H1 (cell line): ENCODE measurements around the gene CCBE1. TPM values are rescaled to one million over a fixed set of nuclear protein-coding genes. Genes with fewer than 3 reads are reported as not detected.

Experiments used
- CTCF ChIA-PET: fragments of 300-600 bp; sonication (Branson Sonifier 250); formaldehyde crosslinking; loops from one replicate; lab custom pipeline; 2021; ENCODE audit not compliant: partially characterized antibody; lab: Charles Lee
- POLR2A ChIA-PET: fragments of 300-600 bp; sonication (Branson Sonifier 250); formaldehyde crosslinking; loops from one replicate; lab custom pipeline; 2021; ENCODE audit warnings: inconsistent platforms; ENCODE audit not compliant: partially characterized antibody; lab: Charles Lee
- DNase-seq, 2 experiments: peaks; one replicate each; pipeline versions ENCODE4 v3.0.0 to v3.0.0-alpha.2; 2010 to 2022; ENCODE audit warnings: low spot score in 2 of 2, low read depth in 1 of 2, mixed read lengths in 1 of 2
- FAIRE-seq: peaks from 2 replicates; lab custom pipeline; 2011; peaks lifted over from hg19 to GRCh38; lab: Jason Lieb, UNC
- H2AFZ ChIP-seq: 2 replicates; pipeline ENCODE4 v1.8.1; 2012; ENCODE audit warnings: low read length, inconsistent platforms
- H2AK5ac ChIP-seq: 2 replicates; pipeline ENCODE4 v1.6.1; 2013; ENCODE audit warnings: low read depth, low read length
- H2BK120ac ChIP-seq: replicated peaks from 2 replicates; pipeline ENCODE3; 2013; ENCODE audit warnings: low read depth, low read length, inconsistent platforms
- H2BK12ac ChIP-seq: 2 replicates; pipeline ENCODE4 v1.6.1; 2013; ENCODE audit warnings: low read depth, low read length
- H2BK15ac ChIP-seq: 2 replicates; pipeline ENCODE4 v1.6.1; 2013; ENCODE audit warnings: low read length
- H2BK20ac ChIP-seq: 2 replicates; pipeline ENCODE4 v1.6.1; 2013; ENCODE audit warnings: low read length
- H2BK5ac ChIP-seq: 2 replicates; pipeline ENCODE4 v1.6.1; 2013; ENCODE audit warnings: low read depth, low read length
- H3K14ac ChIP-seq: 2 replicates; pipeline ENCODE4 v1.6.1; 2013; ENCODE audit warnings: inconsistent platforms; ENCODE audit not compliant: insufficient read length
- H3K18ac ChIP-seq: 2 replicates; pipeline ENCODE4 v1.6.1; 2013; ENCODE audit warnings: low read length; ENCODE audit errors: extremely low read depth
- H3K23ac ChIP-seq: 2 replicates; pipeline ENCODE4 v1.6.1; 2013; ENCODE audit warnings: inconsistent platforms; ENCODE audit not compliant: insufficient read length
- H3K23me2 ChIP-seq: 2 replicates; pipeline ENCODE4 v1.6.1; 2013; ENCODE audit warnings: low read depth, low read length
- H3K27ac ChIP-seq: 2 replicates; pipeline ENCODE4 v1.6.1; 2011; ENCODE audit warnings: low read depth, low read length, inconsistent platforms
- H3K27me3 ChIP-seq, 4 experiments: replicated peaks in 1 of 4; 1 replicate in 1 of 4; 2 replicates in 3 of 4; pipeline versions ENCODE4 v1.6.1 to v1.8.1; 2011 to 2013; ENCODE audit warnings: low read length in 3 of 4, mild to moderate bottlenecking in 3 of 4, inconsistent platforms in 2 of 4, mixed read lengths in 2 of 4, moderate library complexity in 1 of 4; ENCODE audit not compliant: control insufficient read depth in 3 of 4, insufficient read depth in 3 of 4; ENCODE audit errors: extremely low read depth in 1 of 4
- H3K36me3 ChIP-seq, 4 experiments: 2 replicates each; pipeline versions ENCODE4 v1.6.1 to v1.8.1; 2011 to 2013; ENCODE audit warnings: mild to moderate bottlenecking in 4 of 4, low read length in 3 of 4, moderate library complexity in 2 of 4, control low read depth in 1 of 4, inconsistent platforms in 1 of 4; ENCODE audit not compliant: insufficient read depth in 4 of 4, control insufficient read depth in 2 of 4
- H3K4ac ChIP-seq: replicated peaks from 2 replicates; pipeline ENCODE3; 2013; ENCODE audit warnings: low read length, low read depth, mixed read lengths, inconsistent platforms; ENCODE audit not compliant: insufficient read length
- H3K4me1 ChIP-seq, 4 experiments: replicated peaks in 1 of 4; 1 replicate in 1 of 4; 2 replicates in 3 of 4; pipeline versions ENCODE4 v1.6.1 to v1.8.1; 2011 to 2013; ENCODE audit warnings: low read length in 3 of 4, inconsistent platforms in 2 of 4, mixed read lengths in 1 of 4; ENCODE audit not compliant: insufficient read depth in 4 of 4, control insufficient read depth in 3 of 4
- H3K4me2 ChIP-seq, 2 experiments: 2 replicates each; pipeline versions ENCODE4 v1.6.1 to v1.8.1; 2011 to 2013; ENCODE audit warnings: low read depth in 2 of 2, low read length in 2 of 2, control low read depth in 1 of 2, inconsistent platforms in 1 of 2, mild to moderate bottlenecking in 1 of 2; ENCODE audit not compliant: insufficient read depth in 1 of 2
- H3K4me3 ChIP-seq, 4 experiments: fragments of 200-600, 300-600 bp in 1 of 4; sonication (generic), shearing (Covaris generic), sonication (Bioruptor Twin) in 1 of 4; 2 replicates each; pipeline versions ENCODE4 v1.5.1 to v1.8.1; 2011 to 2016; ENCODE audit warnings: low read length in 4 of 4, low read depth in 3 of 4, control low read depth in 2 of 4, inconsistent platforms in 2 of 4, mild to moderate bottlenecking in 2 of 4, mixed read lengths in 1 of 4, moderate library complexity in 1 of 4; ENCODE audit not compliant: insufficient read depth in 2 of 4; ENCODE audit errors: extremely low read depth in 1 of 4
- H3K56ac ChIP-seq: replicated peaks from 2 replicates; pipeline ENCODE3; 2013; ENCODE audit warnings: low read depth, mild to moderate bottlenecking, mixed read lengths, low read length, inconsistent platforms; ENCODE audit not compliant: insufficient read length
- H3K79me1 ChIP-seq: 2 replicates; pipeline ENCODE4 v1.6.1; 2013; ENCODE audit warnings: low read depth, low read length, control low read depth
- H3K79me2 ChIP-seq, 2 experiments: 2 replicates each; pipeline versions ENCODE4 v1.6.1 to v1.8.1; 2012 to 2013; ENCODE audit warnings: low read length in 2 of 2, mild to moderate bottlenecking in 2 of 2, inconsistent platforms in 1 of 2; ENCODE audit not compliant: insufficient read depth in 2 of 2, control insufficient read depth in 1 of 2
- H3K9ac ChIP-seq, 4 experiments: replicated peaks in 1 of 4; 1 replicate in 1 of 4; 2 replicates in 3 of 4; pipeline versions ENCODE4 v1.6.1 to v1.8.1; 2011 to 2013; ENCODE audit warnings: low read depth in 3 of 4, low read length in 3 of 4, control low read depth in 2 of 4, mild to moderate bottlenecking in 2 of 4, moderate library complexity in 2 of 4, inconsistent platforms in 1 of 4; ENCODE audit errors: extremely low read depth in 1 of 4
- H3K9me3 ChIP-seq, 2 experiments: 2 replicates each; pipeline versions ENCODE4 v1.6.1 to v1.8.1; 2012 to 2013; ENCODE audit warnings: mild to moderate bottlenecking in 2 of 2, moderate library complexity in 2 of 2, control low read depth in 1 of 2, inconsistent platforms in 1 of 2, low read depth in 1 of 2, low read length in 1 of 2, mixed read lengths in 1 of 2; ENCODE audit not compliant: insufficient read depth in 2 of 2
- H4K20me1 ChIP-seq, 2 experiments: replicated peaks in 1 of 2; 2 replicates each; pipeline versions ENCODE3 to v1.8.1; 2011 to 2013; ENCODE audit warnings: inconsistent platforms in 2 of 2, low read length in 2 of 2, mild to moderate bottlenecking in 1 of 2; ENCODE audit not compliant: insufficient read depth in 2 of 2, control insufficient read depth in 1 of 2
- H4K5ac ChIP-seq: 2 replicates; pipeline ENCODE4 v1.6.1; 2013; ENCODE audit warnings: low read length, low read depth, mixed read lengths, inconsistent platforms; ENCODE audit not compliant: insufficient read length
- H4K8ac ChIP-seq: 2 replicates; pipeline ENCODE4 v1.8.0; 2013; ENCODE audit warnings: mild to moderate bottlenecking, moderate library complexity, low read length, inconsistent platforms; ENCODE audit not compliant: insufficient read depth; ENCODE audit errors: extremely low read depth
- H4K91ac ChIP-seq: replicated peaks from 2 replicates; pipeline ENCODE3; 2013; ENCODE audit warnings: low read length, mixed read lengths, inconsistent platforms; ENCODE audit not compliant: insufficient read length
- HDAC6 ChIP-seq: IDR thresholded peaks from one replicate; pipeline ENCODE4 v1.7.1; 2012; ENCODE audit warnings: low read depth, mild to moderate bottlenecking, inconsistent platforms, low read length, moderate library complexity
- JUND ChIP-seq: IDR thresholded peaks from 2 replicates; pipeline ENCODE4 v1.6.1; 2011; ENCODE audit warnings: mild to moderate bottlenecking, improper control_type of control experiment, low read length
- SP4 ChIP-seq: IDR thresholded peaks from 2 replicates; pipeline ENCODE4 v1.6.1; 2012; ENCODE audit warnings: low read length, inconsistent platforms
- SRF ChIP-seq: IDR thresholded peaks from 2 replicates; pipeline ENCODE4 v1.6.1; 2011; ENCODE audit warnings: mild to moderate bottlenecking, low read depth, low read length, moderate library complexity
- WGBS, 2 experiments: shearing (Covaris generic) in 1 of 2; methylation state at CpG; one replicate each; pipeline versions ENCODE4 v1.1.6 to v1.1.7; 2013 to 2015; ENCODE audit warnings: low lambda C conversion rate in 2 of 2, mixed read lengths in 2 of 2, inconsistent platforms in 1 of 2, low coverage in 1 of 2, missing lambda C conversion rate in 1 of 2; ENCODE audit not compliant: insufficient replicate concordance in 2 of 2, insufficient coverage in 1 of 2, insufficient read length in 1 of 2; ENCODE audit errors: extremely low coverage in 1 of 2, missing lambda C conversion rate in 1 of 2; 5-methylcytosine and 5-hydroxymethylcytosine counted together
- polyA plus RNA-seq, 7 experiments: library from polyadenylated mRNA; depleted of rRNA in 3 of 7; stranded (reverse) in 5 of 7; unstranded in 2 of 7; fragments of >200 nt in 5 of 7; fragments of 200-250 nt in 2 of 7; gene quantifications; 1 replicate in 5 of 7; 2 replicates in 1 of 7; 4 replicates in 1 of 7; pipeline versions ENCODE4 v1.2.1 to v1.2.3, GENCODE V29; 2011 to 2013; ENCODE audit warnings: missing spikeins in 2 of 7, mixed read lengths in 2 of 7
- total RNA-seq: library from RNA; stranded (reverse); fragmentation: NEBNext Ultra II Directional; extraction: Animal tissue kit (Norgen Biotek cat#: 25700); gene quantifications from 2 replicates; pipeline ENCODE4 v1.2.1, GENCODE V29; 2021

Gene CCBE1
- total and polyA plus RNA-seq, 2 of the 8 experiments (the other 6 are each of a cell fraction or from before 2014, with no cell fraction given): 2.1 to 2.6 TPM

- Histone ChIP-seq H3K9me3 (0 out of 4 replicates have a peak, but pooled peaks cover 0 to 4% of the 10 kb centered on the region in 2 experiments), H3K23me2 (no peaks in the 10 kb centered on the region), H3K23ac (no peak overlapping the region), H3K4me3 (no peak overlapping the region), H3K4me2 (no peak overlapping the region), H3K18ac (no peak overlapping the region), H2BK20ac (no peak overlapping the region), H4K20me1 (no peaks in the 10 kb centered on the region), H2AFZ (no peak overlapping the region), H2BK120ac (no peak overlapping the region), H3K4me1 (peaks cover 0 to 3% (median 0%) of the 10 kb centered on the region in 4 experiments; a peak in 2 of 7 replicates), H3K9ac (no peak overlapping the region), H3K14ac (no peak overlapping the region), H3K79me1 (no peaks in the 10 kb centered on the region), H3K27ac (no peak overlapping the region), H3K27me3 (no peaks in the 10 kb centered on the region), H2BK15ac (no peak overlapping the region), H4K91ac (no peak overlapping the region), H2BK12ac (no peak overlapping the region), H2AK5ac (no peak overlapping the region), H3K79me2 (no peaks in the 10 kb centered on the region), H4K5ac (no peak overlapping the region), H2BK5ac (no peak overlapping the region), H4K8ac (no peak overlapping the region), H3K36me3 (no peaks in the 10 kb centered on the region), H3K4ac (no peak overlapping the region), H3K56ac (no peak overlapping the region)
- WGBS, 2 experiments: 78% methylated on average over 2 of the region's 2 CpGs; no CpG with 5 or more reads in 1 of the 2 experiments
- FAIRE-seq (no peak), DNase-seq (no peak)
- CTCF ChIA-PET: interaction anchor here (0.5 to 1.2 kb wide), 3 partner anchors 21 to 216 kb away, joined by 3 read pairs; no protein-coding TSS in a partner anchor
- POLR2A ChIA-PET: no interaction called here
- no peak for TF ChIP-seq JUND
- TF ChIP-seq SRF: no peak
- no peak for TF ChIP-seq HDAC6
- no peak for TF ChIP-seq SP4
Measured at GRCh38 chr18:59721931-59722330, 24.7 kb upstream of the CCBE1 start.
